Mammary epithelial cell (primary cell): Measurements from ENCODE around the gene OR7D4.

Experiments
- CTCF ChIP-seq, 2 donors: IDR thresholded peaks in 1 of 2; conservative IDR thresholded peaks in 1 of 2; 2 replicates each; pipeline ENCODE4 v1.5.1; 2011 to 2012; ENCODE audit warnings: inconsistent platforms in 2 of 2, low read length in 2 of 2, mild to moderate bottlenecking in 2 of 2, control low read depth in 1 of 2, low read depth in 1 of 2; ENCODE audit not compliant: insufficient read depth in 1 of 2; ENCODE audit errors: extremely low read depth in 1 of 2
- EZH2 ChIP-seq: IDR thresholded peaks from 2 replicates; pipeline ENCODE4 v1.6.1; 2012; ENCODE audit warnings: low read length, inconsistent platforms, borderline replicate concordance

GRCh38 chr19:9189535-9189934 is 29.9 kb downstream of the OR7D4 start:
- TF ChIP-seq CTCF (conservative IDR thresholded peaks at IDR 0.05 in 1 of 2, IDR thresholded peaks at IDR 0.05 in 1 of 2; ENCODE audit: extremely low read depth in 1 of 2, insufficient read depth in 1 of 2, low read depth in 1 of 2, low read length in 2 of 2) (no peak), EZH2 (no peak)
